Mesenchymal stem cell (in vitro differentiated cells and primary cell): Measurements from ENCODE around the gene ERFL.

ENCODE experiments used
- DNase-seq: peaks from one replicate; pipeline ENCODE4 v3.0.0-alpha.2; 2013
- H2AFZ ChIP-seq: one replicate; pipeline ENCODE4 v1.6.1; 2013; ENCODE audit warnings: low read depth, mild to moderate bottlenecking, control low read depth, inconsistent platforms, low read length, moderate library complexity
- H2AK5ac ChIP-seq: 2 replicates; pipeline ENCODE4 v1.6.1; 2013; ENCODE audit warnings: low read length, moderate library complexity, mild to moderate bottlenecking, inconsistent platforms; ENCODE audit not compliant: severe bottlenecking
- H2BK120ac ChIP-seq: one replicate; pipeline ENCODE4 v1.6.1; 2013; ENCODE audit warnings: low read depth, mild to moderate bottlenecking, inconsistent platforms, low read length, moderate library complexity
- H2BK12ac ChIP-seq, 2 experiments: one replicate each; pipeline ENCODE4 v1.6.1; 2013; ENCODE audit warnings: inconsistent platforms in 2 of 2, low read length in 2 of 2, mild to moderate bottlenecking in 2 of 2, moderate library complexity in 2 of 2, control low read depth in 1 of 2
- H2BK15ac ChIP-seq: one replicate; pipeline ENCODE4 v1.6.1; 2013; ENCODE audit warnings: mild to moderate bottlenecking, low read depth, inconsistent platforms; ENCODE audit not compliant: poor library complexity, severe bottlenecking
- H2BK5ac ChIP-seq: 2 replicates; pipeline ENCODE4 v1.6.1; 2013; ENCODE audit warnings: low read depth, mild to moderate bottlenecking, low read length, control low read depth, inconsistent platforms; ENCODE audit not compliant: poor library complexity, severe bottlenecking
- H3K14ac ChIP-seq, 2 experiments: one replicate each; pipeline ENCODE4 v1.6.1; 2013; ENCODE audit warnings: inconsistent platforms in 2 of 2, low read length in 2 of 2, control low read depth in 1 of 2, mild to moderate bottlenecking in 1 of 2, moderate library complexity in 1 of 2
- H3K18ac ChIP-seq, 2 experiments: one replicate each; pipeline ENCODE4 v1.6.1; 2013; ENCODE audit warnings: inconsistent platforms in 2 of 2, low read length in 2 of 2, control low read depth in 1 of 2, low read depth in 1 of 2, mild to moderate bottlenecking in 1 of 2
- H3K23ac ChIP-seq, 2 experiments: one replicate each; pipeline ENCODE4 v1.6.1; 2013; ENCODE audit warnings: inconsistent platforms in 2 of 2, low read length in 2 of 2, mild to moderate bottlenecking in 2 of 2, moderate library complexity in 2 of 2, control low read depth in 1 of 2
- H3K27ac ChIP-seq: 2 replicates; pipeline ENCODE4 v1.5.1; 2013; ENCODE audit warnings: mild to moderate bottlenecking, moderate library complexity, low read length, control low read depth, inconsistent platforms; ENCODE audit not compliant: poor library complexity, severe bottlenecking
- H3K27me3 ChIP-seq, 2 experiments: 2 replicates each; pipeline versions ENCODE4 v1.6.1 to v1.7.0; 2013; ENCODE audit warnings: low read length in 2 of 2, mild to moderate bottlenecking in 2 of 2, moderate library complexity in 2 of 2, control low read depth in 1 of 2, inconsistent platforms in 1 of 2; ENCODE audit not compliant: control insufficient read depth in 1 of 2, insufficient read depth in 1 of 2
- H3K36me3 ChIP-seq, 2 experiments: 2 replicates each; pipeline versions ENCODE4 v1.6.1 to v1.7.0; 2013; ENCODE audit warnings: low read length in 2 of 2, control low read depth in 1 of 2, inconsistent platforms in 1 of 2, low read depth in 1 of 2, mild to moderate bottlenecking in 1 of 2; ENCODE audit not compliant: insufficient read depth in 2 of 2, control insufficient read depth in 1 of 2
- H3K4ac ChIP-seq, 2 experiments: one replicate each; pipeline ENCODE4 v1.6.1; 2013; ENCODE audit warnings: inconsistent platforms in 2 of 2, low read length in 2 of 2, mild to moderate bottlenecking in 2 of 2, moderate library complexity in 2 of 2, control low read depth in 1 of 2, low read depth in 1 of 2
- H3K4me1 ChIP-seq: 2 replicates; pipeline ENCODE4 v1.6.1; 2013; ENCODE audit warnings: low read depth, low read length, control low read depth; ENCODE audit not compliant: control insufficient read depth, insufficient read depth
- H3K4me2 ChIP-seq: 2 replicates; pipeline ENCODE4 v1.6.1; 2013; ENCODE audit warnings: low read length, mild to moderate bottlenecking, inconsistent platforms; ENCODE audit not compliant: poor library complexity, severe bottlenecking
- H3K4me3 ChIP-seq, 2 experiments: 2 replicates each; pipeline versions ENCODE4 v1.5.1 to v1.7.0; 2013; ENCODE audit warnings: low read length in 2 of 2, mild to moderate bottlenecking in 2 of 2, control low read depth in 1 of 2, low read depth in 1 of 2; ENCODE audit not compliant: insufficient read depth in 1 of 2
- H3K79me1 ChIP-seq: replicated peaks from 2 replicates; pipeline ENCODE4 v1.6.1; 2013; ENCODE audit warnings: mild to moderate bottlenecking, control low read depth, low read length, inconsistent platforms; ENCODE audit not compliant: poor library complexity, severe bottlenecking
- H3K9ac ChIP-seq: 2 replicates; pipeline ENCODE4 v1.7.0; 2013; ENCODE audit warnings: mild to moderate bottlenecking, low read length, moderate library complexity
- H3K9me3 ChIP-seq: 2 replicates; pipeline ENCODE4 v1.7.0; 2013; ENCODE audit warnings: mild to moderate bottlenecking, low read length; ENCODE audit not compliant: control insufficient read depth
- H4K8ac ChIP-seq: one replicate; pipeline ENCODE4 v1.6.1; 2013; ENCODE audit warnings: inconsistent platforms, mild to moderate bottlenecking, low read length, moderate library complexity
- H4K91ac ChIP-seq: one replicate; pipeline ENCODE4 v1.6.1; 2013; ENCODE audit warnings: mild to moderate bottlenecking, low read length, inconsistent platforms
- WGBS: methylation state at CpG from one replicate; pipeline ENCODE4 v1.1.7; 2013; ENCODE audit warnings: mixed read lengths; 5-methylcytosine and 5-hydroxymethylcytosine counted together

The ERFL gene

DNA sequence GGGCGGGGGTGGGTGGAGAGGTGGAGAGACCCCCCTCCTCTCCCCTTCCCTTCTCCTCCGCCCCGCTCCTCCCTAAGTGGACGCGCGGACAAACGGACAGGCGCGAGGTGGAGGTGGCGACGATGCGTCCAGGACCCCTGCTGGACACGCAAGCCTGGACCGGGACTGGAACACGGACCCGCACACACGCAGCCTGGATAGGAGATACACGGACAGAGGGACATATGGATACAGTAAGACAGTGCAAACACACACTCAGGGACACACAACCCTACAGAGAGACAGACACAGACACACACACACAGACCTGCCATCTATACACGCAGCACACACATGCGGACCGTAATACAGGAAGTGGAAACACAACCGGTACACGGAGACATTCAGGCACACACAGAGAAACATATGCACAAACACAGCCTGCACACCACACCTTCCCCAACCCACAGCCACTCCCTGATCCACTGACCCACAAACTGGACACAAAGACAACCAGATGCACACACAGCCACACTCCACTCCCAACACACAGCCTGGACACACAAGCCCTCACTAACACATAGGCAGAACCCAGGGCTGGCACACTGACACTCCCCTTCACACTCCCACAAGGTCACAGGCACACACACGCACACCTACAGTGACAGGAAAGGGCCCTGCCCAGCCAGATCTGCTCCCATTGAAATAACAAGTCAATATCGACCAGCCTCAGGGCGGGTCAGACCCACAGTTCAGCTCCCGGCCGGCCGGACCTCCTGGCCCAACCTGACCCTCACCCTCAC, 696 bp upstream of the ERFL start:
- H3K14ac ChIP-seq = peak overlapping the region in 1 of 2 experiments; percentile 78
- peaks cover 6% of the 10 kb centered on the region for H3K9me3 ChIP-seq
- H2AK5ac ChIP-seq = no peak overlapping the region
- 6% methylated on average over 28 of the region's 29 CpGs for WGBS
- H4K91ac ChIP-seq = no peak overlapping the region
- no peak overlapping the region for H4K8ac ChIP-seq
- peak overlapping the region in 1 of 2 experiments; percentile 3 for H2BK12ac ChIP-seq
- no peaks in the 10 kb centered on the region for H3K36me3 ChIP-seq
- no peaks in the 10 kb centered on the region for H3K79me1 ChIP-seq
- H2BK5ac ChIP-seq = no peak overlapping the region
- peak overlapping the region; percentile 33 to 46 for H3K4me3 ChIP-seq
- H3K27ac ChIP-seq = no peak overlapping the region
- H3K27me3 ChIP-seq = peaks cover 88 to 90% of the 10 kb centered on the region in 2 experiments
- H3K18ac ChIP-seq = peak overlapping the region in 1 of 2 experiments; percentile 54
- H3K4me1 ChIP-seq = peaks cover 15% of the 10 kb centered on the region
- peak overlapping the region in 1 of 2 experiments; percentile 0 for H3K23ac ChIP-seq
- H2AFZ ChIP-seq = peak overlapping the region; percentile 32
- H3K9ac ChIP-seq = no peak overlapping the region
- H2BK120ac ChIP-seq = no peak overlapping the region
- peak overlapping the region; percentile 56 for H3K4me2 ChIP-seq
- H2BK15ac ChIP-seq = no peak overlapping the region
- no peak overlapping the region for H3K4ac ChIP-seq
- DNase-seq = no peak

DNA sequence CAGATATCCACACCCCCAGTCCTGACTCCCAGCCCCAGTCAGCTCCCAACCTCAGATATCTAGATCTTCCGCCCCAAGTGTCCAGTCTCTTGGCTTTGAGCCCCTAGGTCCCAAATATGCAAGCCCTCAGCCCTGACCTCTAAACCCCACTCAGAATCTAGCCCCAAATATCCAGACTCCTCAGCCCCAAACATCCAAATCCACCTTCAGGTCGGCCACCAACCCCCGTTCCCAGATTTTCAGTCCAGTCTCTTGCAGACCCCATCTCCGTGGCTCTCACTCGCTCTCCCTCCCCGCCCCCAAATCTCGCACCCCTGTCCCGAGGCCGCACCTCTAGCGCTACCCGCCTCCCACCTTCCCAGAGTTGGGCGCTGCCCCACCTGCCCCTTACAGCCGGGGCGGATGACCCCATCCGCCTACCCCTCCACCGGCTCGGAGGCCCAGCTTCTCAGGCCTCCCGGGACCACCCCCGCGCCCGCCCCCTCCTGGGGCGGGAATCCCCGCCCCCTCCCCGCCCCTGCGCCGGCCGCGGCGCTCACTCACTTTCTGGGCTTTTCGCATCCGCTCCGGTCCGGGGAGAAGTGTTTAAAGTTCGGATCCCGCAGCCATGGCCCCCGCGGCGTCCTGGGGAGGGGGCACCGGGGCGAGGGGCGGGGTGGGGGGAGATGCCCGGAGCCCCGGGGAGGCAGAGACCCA, 604 bp downstream of the ERFL start:
- Histone ChIP-seq H3K9me3 (peaks cover 6% of the 10 kb centered on the region), H3K4me2 (peak overlapping the region; percentile 87), H3K27me3 (peaks cover 86 to 88% of the 10 kb centered on the region in 2 experiments), H3K18ac (no peak overlapping the region), H2BK5ac (no peak overlapping the region), H3K23ac (no peak overlapping the region), H3K4ac (no peak overlapping the region), H3K36me3 (no peaks in the 10 kb centered on the region), H2AK5ac (no peak overlapping the region), H4K8ac (no peak overlapping the region), H2BK120ac (no peak overlapping the region), H3K9ac (no peak overlapping the region), H3K79me1 (no peaks in the 10 kb centered on the region), H2AFZ (no peak overlapping the region), H2BK12ac (no peak overlapping the region), H4K91ac (no peak overlapping the region), H3K14ac (no peak overlapping the region), H2BK15ac (no peak overlapping the region), H3K4me3 (peak overlapping the region; percentile 45 to 56), H3K4me1 (peaks cover 15% of the 10 kb centered on the region), H3K27ac (no peak overlapping the region)
- no peak for DNase-seq
- WGBS = 4% methylated on average over 34 of the region's 43 CpGs

DNA sequence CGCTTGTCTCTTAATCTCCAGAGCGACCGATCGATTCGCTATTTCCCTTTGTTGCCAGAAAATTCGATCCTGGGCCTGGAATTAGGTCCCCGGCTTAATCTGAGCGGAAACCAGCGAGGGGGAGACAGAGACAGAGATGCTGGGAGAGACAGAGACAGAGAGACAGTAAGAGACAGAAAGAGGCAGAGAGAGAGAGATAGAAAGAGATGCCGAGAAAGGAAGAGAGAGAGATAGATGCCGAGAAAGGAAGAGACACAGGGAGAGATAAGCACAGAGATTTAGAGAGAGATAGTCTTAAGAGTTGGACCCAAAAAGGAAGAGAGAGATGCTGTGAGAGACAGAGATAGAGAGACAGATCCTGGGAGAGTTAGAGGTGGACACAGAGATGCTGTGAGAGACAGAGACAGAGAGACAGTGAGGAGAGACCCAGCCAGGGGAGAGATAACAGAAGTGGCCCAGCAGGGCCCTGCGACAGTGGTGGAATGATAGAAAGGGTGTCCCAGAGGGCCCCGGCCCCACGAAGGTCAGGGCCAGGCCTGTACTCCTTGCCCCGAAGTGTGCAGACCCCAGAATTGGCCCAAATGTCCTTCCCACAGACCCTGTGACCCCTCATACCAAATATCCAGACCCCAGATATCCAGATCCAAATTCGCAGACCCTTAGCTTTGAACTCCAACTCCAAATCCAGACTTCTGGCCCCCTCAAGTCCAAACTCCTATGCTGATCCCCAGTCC, 1.3 kb downstream of the ERFL start:
- 50% methylated on average over 16 of the region's 16 CpGs for WGBS

More for the DNA sequence above, 1.3 kb downstream of the ERFL start:
- H2BK120ac ChIP-seq = no peak overlapping the region
- H2BK5ac ChIP-seq = no peak overlapping the region
- H3K4me3 ChIP-seq = no peak overlapping the region
- H4K8ac ChIP-seq = no peak overlapping the region
- no peak overlapping the region for H4K91ac ChIP-seq
- H2AFZ ChIP-seq = no peak overlapping the region
- no peak for DNase-seq
- no peaks in the 10 kb centered on the region for H3K79me1 ChIP-seq
- H3K36me3 ChIP-seq = no peaks in the 10 kb centered on the region
- H3K18ac ChIP-seq = no peak overlapping the region
- H3K9ac ChIP-seq = no peak overlapping the region
- H3K27me3 ChIP-seq = peaks cover 86 to 88% of the 10 kb centered on the region in 2 experiments
- no peak overlapping the region for H3K4ac ChIP-seq
- no peak overlapping the region for H2BK15ac ChIP-seq
- H3K4me1 ChIP-seq = peaks cover 15% of the 10 kb centered on the region
- no peak overlapping the region for H3K14ac ChIP-seq
- H2BK12ac ChIP-seq = no peak overlapping the region
- no peak overlapping the region for H2AK5ac ChIP-seq
- peaks cover 6% of the 10 kb centered on the region for H3K9me3 ChIP-seq
- H3K23ac ChIP-seq = no peak overlapping the region
- H3K4me2 ChIP-seq = no peak overlapping the region
- H3K27ac ChIP-seq = no peak overlapping the region
